Prostate gland (tissue), 2 donors: ENCODE measurements around the gene CCT6B. TPM values are rescaled to one million over a fixed set of nuclear protein-coding genes. Genes with fewer than 3 reads are reported as not detected.
A peak's percentile ranks its signal among the peaks of the same experiment; 100 is the strongest.

ENCODE experiments used
- DNase-seq: peaks from one replicate; pipeline ENCODE4 v3.0.0-alpha.2; 2019; ENCODE audit warnings: low spot score
- H3K27ac ChIP-seq, 2 donors: fragments of 200-600 bp; sonication (generic); 2 replicates each; pipeline ENCODE4 v1.5.1; 2017 to 2019
- H3K27me3 ChIP-seq: fragments of 200-600 bp; sonication (generic); replicated peaks from 2 replicates; pipeline ENCODE4 v1.5.1; 2019; ENCODE audit not compliant: insufficient read depth
- H3K36me3 ChIP-seq, 2 donors: fragments of 200-600 bp; sonication (generic); 1 replicate in 1 of 2; 2 replicates in 1 of 2; pipeline versions ENCODE4 v1.5.1 to v1.8.1; 2017 to 2019
- H3K4me1 ChIP-seq: fragments of 200-600 bp; sonication (generic); replicated peaks from 2 replicates; pipeline ENCODE4 v1.5.1; 2019
- H3K4me3 ChIP-seq, 2 donors: fragments of 200-600 bp; sonication (generic); 2 replicates each; pipeline ENCODE4 v1.5.1; 2017 to 2019
- H3K9me3 ChIP-seq: fragments of 200-600 bp; sonication (generic); 2 replicates; pipeline ENCODE4 v1.5.1; 2017
- CTCF ChIP-seq, 4 experiments: fragments of 200-600 bp in 2 of 4; fragments of 450-650 bp in 2 of 4; sonication (generic) in 2 of 4; IDR thresholded peaks; 1 replicate in 3 of 4; 2 replicates in 1 of 4; pipeline ENCODE4 v1.5.1; 2016 to 2019; ENCODE audit warnings: antibody characterized with exemption in 4 of 4, mild to moderate bottlenecking in 2 of 4, moderate library complexity in 2 of 4
- POLR2A ChIP-seq: fragments of 450-650 bp; IDR thresholded peaks from one replicate; pipeline ENCODE4 v1.6.1; 2016; ENCODE audit warnings: antibody characterized with exemption, mild to moderate bottlenecking
- POLR2AphosphoS5 ChIP-seq: sonication (generic); formaldehyde crosslinking; IDR thresholded peaks from one replicate; pipeline ENCODE4 v1.6.1; 2017; ENCODE audit warnings: antibody characterized with exemption
- WGBS: methylation state at CpG from one replicate; pipeline ENCODE4 v1.1.5; 2018; 5-methylcytosine and 5-hydroxymethylcytosine counted together
- intact Hi-C: fragments of 100-400 bp; cut with DNase I; formaldehyde crosslinking; loops from one replicate; pipeline ENCODE4 v1.14.2; 2022
- total RNA-seq, 2 donors: library from RNA; depleted of rRNA; stranded (reverse); fragments of >200 nt; gene quantifications; one replicate each; pipeline ENCODE4 v1.1.0, GENCODE V29; 2016

The CCT6B gene
- 10 to 100 TPM in 1 of 2 donors, 1 to 10 TPM in 1; 7.1 to 11.9 TPM for total RNA-seq

GRCh38 chr17:34961093-34961911, at the start of gene CCT6B, which contains the start of gene ZNF830:
TSS of gene CCT6B (minus strand) at chr17:34961460. CDS start at chr17:34961393, 67 bp downstream.
TSS of gene ZNF830 (plus strand) at chr17:34961540. CDS start at chr17:34961567, 27 bp downstream.
- TF ChIP-seq POLR2AphosphoS5 (peak; percentile 99), POLR2A (peak; percentile 59), CTCF (IDR thresholded peaks at IDR 0.05) (peak in 1 of 4 experiments; percentile 6)
- intact Hi-C loops: loop anchor here (2.0 to 10.0 kb wide), 2 partner anchors 127 to 603 kb away; partner anchors contain the start of gene SLFN14
- no peaks in the 10 kb centered on the region for H3K36me3 ChIP-seq
- peak within 1 kb of the TSS; percentile 80 to 89 for H3K4me3 ChIP-seq
- no peaks in the 10 kb centered on the region for H3K27me3 ChIP-seq
- no peaks in the 10 kb centered on the region for H3K9me3 ChIP-seq
- 0% methylated on average over 65 of the region's 65 CpGs for WGBS
- DNase-seq: peak; percentile 91
- no peaks in the 10 kb centered on the region for H3K4me1 ChIP-seq
- H3K27ac ChIP-seq: peak within 1 kb of the TSS; percentile 89 to 92

GRCh38 chr17:35010093-35010492, 48.8 kb upstream of the CCT6B start:
- DNase-seq: no peak
- peaks cover 0 to 3% of the 10 kb centered on the region in 2 donors for H3K36me3 ChIP-seq

GRCh38 chr17:35006961-35007360, 45.7 kb upstream of the CCT6B start:
- Histone ChIP-seq H3K27me3 (no peaks in the 10 kb centered on the region), H3K9me3 (no peaks in the 10 kb centered on the region), H3K27ac (peak overlapping the region; percentile 18 to 49), H3K4me3 (no peak overlapping the region), H3K36me3 (peaks cover 2 to 7% of the 10 kb centered on the region in 2 donors), H3K4me1 (peaks cover 8% of the 10 kb centered on the region)
- 52% methylated on average over 1 of the region's 1 CpG for WGBS
- DNase-seq: peak; percentile 36
- TF ChIP-seq POLR2A: no peak
- peak; percentile 23 for TF ChIP-seq POLR2AphosphoS5
- peak in 1 of 4 experiments; percentile 9 for TF ChIP-seq CTCF (IDR thresholded peaks at IDR 0.05)
- intact Hi-C loops: no loop called here

More at GRCh38 chr17:35010093-35010492, 48.8 kb upstream of the CCT6B start:
- H3K9me3 ChIP-seq: no peaks in the 10 kb centered on the region
- no peaks in the 10 kb centered on the region for H3K27me3 ChIP-seq
- WGBS: 77% methylated on average over 3 of the region's 3 CpGs
- H3K27ac ChIP-seq: no peak overlapping the region
- H3K4me1 ChIP-seq: no peaks in the 10 kb centered on the region
- no peak overlapping the region for H3K4me3 ChIP-seq
- TF ChIP-seq POLR2A (no peak), POLR2AphosphoS5 (no peak)
- intact Hi-C loops: no loop called here

GRCh38 chr17:35006345-35006744, 45.1 kb upstream of the CCT6B start:
- H3K4me1 ChIP-seq: peaks cover 11% of the 10 kb centered on the region
- H3K36me3 ChIP-seq: peaks cover 0 to 7% of the 10 kb centered on the region in 2 donors
- no peak overlapping the region for H3K4me3 ChIP-seq
- intact Hi-C loops: no loop called here
- H3K9me3 ChIP-seq: no peaks in the 10 kb centered on the region
- H3K27ac ChIP-seq: peak overlapping the region; percentile 18 to 49
- no peaks in the 10 kb centered on the region for H3K27me3 ChIP-seq
- no peak for DNase-seq
- TF ChIP-seq POLR2AphosphoS5: no peak
- no peak for TF ChIP-seq CTCF (IDR thresholded peaks at IDR 0.05)
- no peak for TF ChIP-seq POLR2A
- 90% methylated on average over 4 of the region's 4 CpGs for WGBS

- TF ChIP-seq POLR2A (no peak), CTCF (IDR thresholded peaks at IDR 0.05) (no peak), POLR2AphosphoS5 (no peak)
- peaks cover 0 to 7% of the 10 kb centered on the region in 2 donors for H3K36me3 ChIP-seq
- intact Hi-C loops: no loop called here
- H3K27ac ChIP-seq: peak overlapping the region; percentile 62 to 69
- no peak for DNase-seq
- no peaks in the 10 kb centered on the region for H3K9me3 ChIP-seq
- no peaks in the 10 kb centered on the region for H3K27me3 ChIP-seq
- H3K4me3 ChIP-seq: no peak overlapping the region
- H3K4me1 ChIP-seq: peaks cover 14% of the 10 kb centered on the region
- 90% methylated on average over 4 of the region's 4 CpGs for WGBS
These were observed 42.5 kb upstream of the CCT6B start for GRCh38 chr17:35003778-35004177.
